ENCODE measurements around the gene PHACTR3.

GRCh38 chr20:59829786-59830664 lies 225.7 kb downstream of the PHACTR3 start:
- TF ChIP-seq EZH2 (IDR thresholded peaks at IDR 0.05) (no peak), CTCF (IDR thresholded peaks at IDR 0.05) (no peak), EZH2phosphoT487 (IDR thresholded peaks at IDR 0.05) (no peak)

Data from neural progenitor cell (in vitro differentiated cells).